OCI-M2 (cell line): ENCODE measurements around the gene PTGES.
"Not testable (repeated sequence)": the region's sequence is repeated elsewhere in the genome, so short reads cannot be mapped to it uniquely, and the experiment has no call there.

ENCODE experiments used
- DNase-seq: peaks from one replicate; lab custom pipeline; 2025; ENCODE audit not compliant: unreplicated experiment; lab: John Stamatoyannopoulos, UW

The PTGES gene

GRCh38 chr9:129749052-129749451 is 3.8 kb downstream of the PTGES start:
- DNase-seq: not testable (repeated sequence)

- no peak for DNase-seq
Observed at GRCh38 chr9:129748249-129748648, 4.6 kb downstream of the PTGES start.

GRCh38 chr9:129746092-129746777 is 6.6 kb downstream of the PTGES start:
- no peak for DNase-seq

GRCh38 chr9:129745200-129745599 is 7.6 kb downstream of the PTGES start:
- no peak for DNase-seq

GRCh38 chr9:129740666-129741464 is 12.0 kb downstream of the PTGES start:
- no peak for DNase-seq

GRCh38 chr9:129740174-129740573 is 12.7 kb downstream of the PTGES start:
- DNase-seq: no peak

GRCh38 chr9:129739432-129739831 is 13.4 kb downstream of the PTGES start:
- DNase-seq: no peak

GRCh38 chr9:129737479-129738274 is 15.2 kb downstream of the PTGES start:
- DNase-seq: no peak

- DNase-seq: no peak
Observed at GRCh38 chr9:129736334-129736733, 16.5 kb downstream of the PTGES start.

GRCh38 chr9:129735546-129735945 is 17.3 kb downstream of the PTGES start:
- no peak for DNase-seq

GRCh38 chr9:129733632-129733953 is 19.2 kb downstream of the PTGES start:
- no peak for DNase-seq

- no peak for DNase-seq
Observed at GRCh38 chr9:129732946-129733631, 19.8 kb downstream of the PTGES start.

- no peak for DNase-seq
Observed at GRCh38 chr9:129732100-129732499, 20.7 kb downstream of the PTGES start.

- DNase-seq: no peak
Observed at GRCh38 chr9:129731477-129732085, 21.3 kb downstream of the PTGES start.

- no peak for DNase-seq
Observed at GRCh38 chr9:129728744-129729143, 24.1 kb downstream of the PTGES start.

- peak; percentile 27 for DNase-seq
Observed at GRCh38 chr9:129726322-129727160, 26.3 kb downstream of the PTGES start.

- no peak for DNase-seq
Observed at GRCh38 chr9:129725795-129726251, 27.0 kb downstream of the PTGES start.

- no peak for DNase-seq
Observed at GRCh38 chr9:129724456-129725190, 28.2 kb downstream of the PTGES start.

GRCh38 chr9:129722913-129723312 is 29.9 kb downstream of the PTGES start:
- DNase-seq: no peak
